Activated naive CD8-positive, alpha-beta T cell treated with anti-CD3 and anti-CD28 coated beads, Interleukin-2, amount 10 ng/mL, durations not matched to agents 7 days and 5 days (primary cell): ENCODE results near the gene RPS6KA2. TPM values are rescaled to one million over a fixed set of nuclear protein-coding genes. Genes with fewer than 3 reads are reported as not detected.

Experiments
- ATAC-seq: fragments of 150-1000 bp; cut with Tn5 transposase; one replicate; pipeline ENCODE4 v1.10.0; 2021; ENCODE audit warnings: low read depth, moderate library complexity
- POLR2A ChIA-PET: fragments of 350-600 bp; sonication (Branson Sonifier 250); formaldehyde crosslinking; loops from one replicate; lab custom pipeline; 2021; ENCODE audit warnings: antibody characterized with exemption; lab: Charles Lee
- DNase-seq: peaks from one replicate; pipeline ENCODE4 v3.0.0; 2021
- H3K27ac Mint-ChIP-seq: one replicate; pipeline ENCODE4 v1.8.0; 2022; ENCODE audit warnings: mild to moderate bottlenecking, mixed read lengths
- H3K27me3 Mint-ChIP-seq: one replicate; pipeline ENCODE4 v1.8.0; 2022; ENCODE audit warnings: mild to moderate bottlenecking, moderate library complexity, mixed read lengths
- H3K36me3 Mint-ChIP-seq: one replicate; pipeline ENCODE4 v1.8.0; 2021; ENCODE audit warnings: mild to moderate bottlenecking, mixed read lengths
- H3K4me1 Mint-ChIP-seq: one replicate; pipeline ENCODE4 v1.8.0; 2021; ENCODE audit warnings: mixed read lengths
- H3K4me3 Mint-ChIP-seq: one replicate; pipeline ENCODE4 v1.8.0; 2022; ENCODE audit warnings: mild to moderate bottlenecking, moderate library complexity, mixed read lengths
- H3K9me3 Mint-ChIP-seq: one replicate; pipeline ENCODE4 v1.8.0; 2021; ENCODE audit warnings: mixed read lengths
- total RNA-seq, 2 experiments: library from RNA; stranded (reverse); gene quantifications; one replicate each; pipeline ENCODE4 v1.2.3, GENCODE V29; 2021

The RPS6KA2 gene
- total RNA-seq, 2 experiments from 2014 or later = 3.8 to 5.7 TPM

DNA sequence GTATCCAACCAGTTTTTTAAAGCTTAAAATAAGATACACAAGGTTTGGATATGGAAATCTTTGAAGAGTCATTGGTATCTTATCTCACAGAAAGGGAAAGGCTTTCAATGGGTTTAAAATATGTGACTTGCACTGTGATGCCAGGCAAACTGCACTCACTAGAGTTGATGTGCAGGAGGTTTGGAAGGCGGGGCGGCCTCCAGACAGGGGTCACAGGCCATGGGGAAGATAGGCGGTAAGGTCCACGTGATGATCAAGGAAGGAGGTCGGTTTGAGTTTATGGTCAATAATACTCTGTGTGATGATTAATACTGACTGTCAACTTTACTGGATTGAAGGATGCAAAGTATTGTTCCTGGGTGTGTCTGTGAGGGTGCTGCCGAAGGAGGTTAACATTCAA is 31.1 kb downstream of the RPS6KA2 start:
- DNase-seq (no peak), ATAC-seq (no peak)
- Mint-ChIP-seq H3K36me3 (no peaks in the 10 kb centered on the region), H3K27ac (no peak overlapping the region), H3K4me3 (no peak overlapping the region), H3K9me3 (no peaks in the 10 kb centered on the region), H3K27me3 (no peaks in the 10 kb centered on the region), H3K4me1 (no peaks in the 10 kb centered on the region)
- POLR2A ChIA-PET = no interaction called here

DNA sequence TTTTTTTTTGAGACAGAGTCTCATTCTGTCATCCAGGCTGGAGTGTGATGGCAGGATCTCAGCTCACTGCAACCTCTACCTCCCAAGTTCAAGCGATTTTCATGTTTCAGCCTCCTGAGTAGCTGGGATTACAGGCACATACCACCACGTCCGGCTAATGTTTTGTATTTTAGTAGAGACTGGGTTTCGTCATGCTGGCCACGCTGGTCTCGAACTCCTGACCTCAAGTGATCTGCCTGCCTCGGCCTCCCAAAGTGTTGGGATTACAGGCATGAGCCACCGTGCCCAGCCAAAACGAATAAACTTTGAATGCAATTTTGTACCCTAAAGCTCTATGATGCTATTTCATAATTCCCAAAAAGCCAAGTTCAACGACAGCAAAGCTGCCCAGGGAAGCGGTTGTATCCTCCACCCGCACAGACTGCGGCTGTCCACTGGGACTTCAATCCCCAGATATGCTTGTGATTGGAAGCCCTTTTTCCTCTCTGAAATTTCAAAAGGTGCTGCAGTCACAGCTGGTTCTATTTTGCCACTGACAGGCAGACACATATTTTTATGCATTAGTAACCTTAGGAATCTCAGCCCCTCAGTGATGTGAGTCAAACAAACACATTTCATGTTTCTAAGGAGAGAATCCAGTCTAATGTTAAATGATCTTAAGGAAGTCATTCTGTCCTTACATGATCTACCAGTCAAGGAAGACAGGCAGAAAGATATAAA is 31.8 kb downstream of the RPS6KA2 start:
- H3K4me1 Mint-ChIP-seq = no peaks in the 10 kb centered on the region
- no peak for DNase-seq
- no peaks in the 10 kb centered on the region for H3K9me3 Mint-ChIP-seq

DNA sequence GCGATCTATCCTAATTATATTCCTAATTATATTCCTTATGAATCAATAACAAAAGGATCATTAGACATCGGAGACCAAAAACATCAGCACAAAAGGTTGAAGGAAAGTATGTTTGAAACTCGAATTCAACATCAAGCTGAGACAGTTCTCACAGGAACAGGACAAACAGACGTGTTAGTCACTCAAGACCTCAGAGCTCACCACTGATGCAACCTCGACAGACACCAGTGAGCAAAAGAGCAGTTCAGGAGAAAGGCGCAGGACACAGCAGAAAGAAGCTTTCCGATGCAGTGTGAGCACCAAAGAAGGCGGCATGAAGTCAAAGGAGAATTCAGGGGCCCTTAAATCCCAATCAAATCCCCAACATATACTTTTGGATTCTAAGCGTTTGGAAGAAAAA is 34.2 kb downstream of the RPS6KA2 start:
- Mint-ChIP-seq H3K27ac (no peak overlapping the region), H3K27me3 (no peaks in the 10 kb centered on the region), H3K4me1 (peaks cover 8% of the 10 kb centered on the region), H3K9me3 (no peaks in the 10 kb centered on the region), H3K4me3 (no peak overlapping the region), H3K36me3 (no peaks in the 10 kb centered on the region)
- DNase-seq = no peak
- no peak for ATAC-seq
- POLR2A ChIA-PET = no interaction called here

More for the DNA sequence above, 31.8 kb downstream of the RPS6KA2 start:
- Mint-ChIP-seq H3K27ac (no peak overlapping the region), H3K27me3 (no peaks in the 10 kb centered on the region), H3K4me3 (no peak overlapping the region), H3K36me3 (no peaks in the 10 kb centered on the region)
- POLR2A ChIA-PET = no interaction called here
- no peak for ATAC-seq

DNA sequence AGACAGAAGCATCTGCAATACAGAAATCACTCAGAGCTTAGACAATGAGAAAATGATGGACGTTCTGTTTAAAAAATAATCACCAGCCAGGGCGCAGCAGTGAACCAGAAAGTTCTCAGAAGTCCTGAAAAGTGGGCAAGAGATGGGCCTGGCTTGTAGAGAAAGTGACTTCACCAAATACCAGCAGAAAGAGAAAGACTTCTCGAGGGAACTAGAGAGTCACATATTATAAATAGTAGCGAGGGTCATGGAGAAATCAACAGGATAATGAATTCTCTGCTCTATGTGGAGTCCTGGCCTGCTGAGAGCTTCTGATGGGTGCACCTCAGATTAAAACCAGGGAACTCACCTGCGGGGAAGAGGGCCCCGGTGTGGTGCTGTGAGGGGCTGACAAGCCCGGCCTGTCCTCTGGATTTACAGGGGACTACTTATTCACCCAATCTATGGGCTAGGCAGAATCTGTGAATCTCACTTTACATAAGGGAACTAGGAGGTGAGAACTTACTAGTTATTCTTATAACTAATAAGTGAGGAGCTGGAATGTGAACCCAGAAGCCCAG is 35.0 kb downstream of the RPS6KA2 start:
- ATAC-seq = no peak
- no peaks in the 10 kb centered on the region for H3K9me3 Mint-ChIP-seq
- H3K36me3 Mint-ChIP-seq = no peaks in the 10 kb centered on the region
- H3K27me3 Mint-ChIP-seq = no peaks in the 10 kb centered on the region
- no peak overlapping the region for H3K27ac Mint-ChIP-seq
- H3K4me1 Mint-ChIP-seq = peaks cover 9% of the 10 kb centered on the region
- POLR2A ChIA-PET = no interaction called here
- no peak for DNase-seq
- H3K4me3 Mint-ChIP-seq = no peak overlapping the region

DNA sequence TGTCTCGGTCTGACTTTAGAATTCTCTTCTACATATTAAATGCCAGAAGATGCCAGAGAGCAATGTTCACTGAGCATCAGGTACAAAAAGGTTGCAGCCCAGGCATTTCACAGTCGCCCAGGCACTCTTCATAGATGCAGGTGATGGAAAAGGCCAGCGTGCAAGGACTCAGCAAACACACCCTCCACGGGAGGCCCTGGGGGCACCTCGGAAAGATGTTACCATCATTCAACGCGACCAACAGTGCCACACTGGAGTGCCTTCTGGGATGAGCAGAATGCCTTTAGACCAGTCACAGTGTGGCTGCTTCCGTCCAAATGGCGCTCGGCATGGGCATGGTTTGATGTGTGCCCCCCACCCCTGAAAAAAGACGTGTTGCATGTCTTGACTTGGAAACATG is 36.0 kb downstream of the RPS6KA2 start:
- Mint-ChIP-seq H3K9me3 (no peaks in the 10 kb centered on the region), H3K36me3 (no peaks in the 10 kb centered on the region), H3K4me1 (peaks cover 9% of the 10 kb centered on the region), H3K27ac (no peak overlapping the region), H3K4me3 (no peak overlapping the region), H3K27me3 (no peaks in the 10 kb centered on the region)
- no peak for DNase-seq
- POLR2A ChIA-PET = no interaction called here
- no peak for ATAC-seq

DNA sequence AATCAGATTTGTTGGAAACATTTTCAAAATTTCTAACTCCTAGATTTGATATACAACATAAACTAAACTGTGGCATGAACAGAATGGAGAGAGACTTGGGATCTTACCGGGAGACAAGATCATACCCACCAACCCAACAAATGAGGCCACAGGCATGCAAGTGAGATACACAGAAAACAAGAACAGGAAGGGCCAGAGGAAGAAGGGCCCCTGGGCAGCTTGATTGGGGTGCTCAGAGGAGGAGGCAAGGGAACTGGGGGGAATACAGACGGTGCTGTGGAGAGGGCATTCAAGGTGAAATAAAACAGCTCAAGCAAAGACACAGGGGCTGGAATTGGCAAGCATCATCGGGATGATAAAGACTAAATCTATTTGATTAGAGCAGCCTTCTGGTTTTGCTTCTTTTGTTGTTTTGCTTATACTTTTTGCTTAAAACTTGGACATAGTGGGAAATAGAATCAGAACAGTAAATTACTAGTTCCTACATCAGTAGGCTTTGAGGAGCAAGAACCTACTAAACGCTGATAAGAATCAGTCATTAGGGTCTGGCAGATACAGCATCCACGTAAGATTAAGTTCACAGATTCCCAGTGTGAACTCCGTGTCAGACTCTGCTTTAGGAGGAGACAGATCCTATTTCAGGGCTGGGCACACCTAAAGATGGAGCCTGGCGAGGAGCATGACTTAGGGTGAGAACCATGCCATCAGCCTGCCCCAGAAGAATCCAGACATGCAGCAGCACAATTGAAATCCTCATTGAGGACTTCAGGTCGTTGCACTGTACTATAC is 37.1 kb downstream of the RPS6KA2 start:
- no peak for DNase-seq
- Mint-ChIP-seq H3K36me3 (no peaks in the 10 kb centered on the region), H3K9me3 (no peaks in the 10 kb centered on the region), H3K27me3 (no peaks in the 10 kb centered on the region), H3K27ac (no peak overlapping the region), H3K4me3 (no peak overlapping the region), H3K4me1 (peaks cover 9% of the 10 kb centered on the region)
- no peak for ATAC-seq
- POLR2A ChIA-PET = no interaction called here

DNA sequence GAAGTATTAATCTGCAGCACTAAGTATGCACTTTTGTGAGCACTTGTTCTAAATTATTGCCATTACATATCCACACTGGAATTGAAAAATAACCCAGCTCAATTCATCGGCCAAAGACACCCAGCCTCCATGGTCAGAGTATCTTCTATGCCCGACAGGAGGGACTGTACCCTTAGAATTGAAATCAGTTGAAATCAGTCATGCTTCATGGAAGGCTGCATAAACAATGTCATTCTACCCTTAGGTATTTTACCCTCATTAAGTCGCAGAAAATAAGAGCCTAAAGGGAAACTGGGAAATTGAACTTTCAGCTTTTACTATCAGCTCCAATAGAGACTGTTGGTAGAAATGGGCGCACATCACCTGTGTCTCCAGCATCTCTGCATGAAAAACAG is 37.7 kb downstream of the RPS6KA2 start:
- DNase-seq (no peak), ATAC-seq (no peak)
- POLR2A ChIA-PET = no interaction called here
- Mint-ChIP-seq H3K4me1 (peaks cover 9% of the 10 kb centered on the region), H3K9me3 (no peaks in the 10 kb centered on the region), H3K4me3 (no peak overlapping the region), H3K27me3 (no peaks in the 10 kb centered on the region), H3K27ac (no peak overlapping the region), H3K36me3 (no peaks in the 10 kb centered on the region)

DNA sequence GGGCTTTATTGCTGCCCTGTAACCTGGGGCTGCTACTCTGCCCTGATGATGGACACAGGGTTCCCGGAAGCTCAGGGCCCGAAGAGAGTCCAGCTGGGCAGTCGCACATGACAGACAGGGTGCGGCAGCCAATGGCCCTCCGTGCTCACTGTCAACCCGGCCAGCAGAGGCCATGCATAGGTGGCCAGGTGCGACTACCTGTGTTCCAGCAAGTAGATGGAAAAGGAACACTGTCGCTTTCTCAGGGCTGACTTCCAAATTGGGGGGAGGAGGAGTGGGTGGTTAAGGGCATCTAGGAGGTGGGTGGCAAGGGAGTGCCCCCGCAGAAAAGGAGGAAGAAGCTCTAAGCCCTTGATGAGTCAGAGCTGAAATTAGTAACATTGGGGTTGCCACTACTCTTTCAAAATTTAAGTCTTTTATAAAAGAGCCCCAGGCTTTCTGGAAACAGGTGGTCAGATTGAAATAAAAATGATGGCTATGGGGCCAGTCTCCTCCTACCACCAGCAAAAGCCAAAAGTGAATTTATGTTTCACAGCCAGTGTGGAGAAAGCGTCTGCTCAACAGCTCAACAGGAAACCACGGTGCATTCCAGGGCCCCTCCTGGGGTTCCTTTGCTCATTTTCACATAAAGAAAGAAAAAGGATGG is 38.2 kb downstream of the RPS6KA2 start:
- Mint-ChIP-seq H3K9me3 (no peaks in the 10 kb centered on the region), H3K36me3 (no peaks in the 10 kb centered on the region), H3K27me3 (no peaks in the 10 kb centered on the region), H3K4me3 (no peak overlapping the region), H3K4me1 (peaks cover 9% of the 10 kb centered on the region), H3K27ac (no peak overlapping the region)
- DNase-seq = no peak
- no peak for ATAC-seq
- POLR2A ChIA-PET = no interaction called here

DNA sequence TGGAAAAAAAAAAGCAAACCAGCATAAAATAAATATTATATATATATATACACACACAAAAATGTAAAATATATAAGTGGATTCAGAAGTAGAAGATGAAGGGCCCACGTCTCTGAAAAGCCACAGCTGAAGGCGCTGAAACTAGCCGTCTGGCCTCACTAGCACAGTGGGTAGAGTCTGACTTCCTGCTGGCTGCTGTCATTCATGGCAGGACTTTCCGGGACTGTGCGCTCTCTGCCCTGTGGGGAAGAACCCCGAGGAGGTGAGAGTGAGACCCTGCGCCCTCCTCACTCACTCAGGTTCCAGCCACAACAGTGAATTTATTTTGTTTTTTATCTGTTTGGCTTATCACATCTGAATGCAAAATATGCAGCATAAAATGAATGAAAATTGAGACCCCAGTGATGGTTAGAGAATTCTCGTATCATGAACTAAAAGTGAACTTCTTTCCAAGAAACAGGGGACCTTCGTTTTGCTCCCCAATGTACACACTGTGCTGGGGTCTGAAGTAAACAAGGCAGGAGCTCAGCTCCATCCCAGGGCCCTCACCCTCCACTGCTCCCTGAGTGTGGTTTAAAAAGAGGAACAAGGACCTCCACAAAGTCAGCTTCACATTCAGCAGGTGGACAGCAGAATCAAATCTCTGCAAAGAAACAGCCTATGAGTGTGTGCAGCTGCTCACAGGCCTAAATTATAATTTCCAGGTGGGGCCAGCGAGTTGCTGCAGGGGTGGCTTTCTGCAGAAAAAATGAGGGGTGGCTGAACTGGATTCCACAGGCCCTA is 39.2 kb downstream of the RPS6KA2 start:
- no peak overlapping the region for H3K27ac Mint-ChIP-seq
- H3K27me3 Mint-ChIP-seq = no peaks in the 10 kb centered on the region
- H3K4me1 Mint-ChIP-seq = peaks cover 9% of the 10 kb centered on the region
- POLR2A ChIA-PET = no interaction called here
- H3K9me3 Mint-ChIP-seq = no peaks in the 10 kb centered on the region
- no peak for ATAC-seq
- no peak overlapping the region for H3K4me3 Mint-ChIP-seq
- DNase-seq = no peak
- no peaks in the 10 kb centered on the region for H3K36me3 Mint-ChIP-seq

DNA sequence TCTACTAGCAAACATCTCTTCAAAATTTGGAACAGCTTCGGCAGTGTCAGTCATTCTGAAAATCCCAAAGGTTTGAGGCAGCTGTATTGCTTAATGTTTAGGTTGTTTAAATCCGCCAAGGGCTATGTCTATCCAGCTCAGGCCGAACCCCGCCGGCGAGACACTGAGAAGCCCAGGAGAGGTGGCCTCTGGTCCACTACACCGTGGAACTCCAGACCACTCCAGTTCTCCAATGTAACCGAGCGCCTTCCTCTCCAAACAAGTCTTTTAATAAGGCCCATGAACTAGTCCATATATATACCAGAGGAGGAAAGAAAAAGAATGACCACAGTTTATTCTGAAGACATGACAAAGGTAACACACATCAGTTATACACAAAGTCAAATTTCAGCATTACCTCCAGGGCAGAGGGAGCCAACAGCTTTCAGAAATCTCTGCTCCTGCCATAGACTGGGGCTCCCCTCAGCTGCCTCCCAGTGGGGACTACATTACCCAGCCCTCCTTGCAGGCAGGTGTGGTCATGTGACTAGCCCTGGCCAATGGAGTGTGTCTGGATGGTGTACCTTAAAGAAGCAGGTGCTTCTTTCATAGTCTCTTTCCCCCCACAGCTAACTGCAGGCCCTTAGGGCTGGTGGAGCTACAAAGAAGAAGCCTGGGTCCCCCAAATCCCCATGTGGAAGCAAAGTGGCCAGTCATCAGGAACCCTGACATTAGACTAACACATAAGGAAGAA is 40.5 kb downstream of the RPS6KA2 start, which contains the start of gene RAMACL:
Gene RAMACL (minus strand): TSS at position 255 of the 733 bp plus-strand sequence. CDS start 201 bp downstream, at position 54.
- Mint-ChIP-seq H3K4me3 (no peak within 1 kb of the TSS), H3K27me3 (no peaks in the 10 kb centered on the region), H3K4me1 (peaks cover 9% of the 10 kb centered on the region), H3K36me3 (no peaks in the 10 kb centered on the region), H3K9me3 (no peaks in the 10 kb centered on the region), H3K27ac (no peak within 1 kb of the TSS)
- ATAC-seq (peak; percentile 92), DNase-seq (no peak)
- POLR2A ChIA-PET = no interaction called here

DNA sequence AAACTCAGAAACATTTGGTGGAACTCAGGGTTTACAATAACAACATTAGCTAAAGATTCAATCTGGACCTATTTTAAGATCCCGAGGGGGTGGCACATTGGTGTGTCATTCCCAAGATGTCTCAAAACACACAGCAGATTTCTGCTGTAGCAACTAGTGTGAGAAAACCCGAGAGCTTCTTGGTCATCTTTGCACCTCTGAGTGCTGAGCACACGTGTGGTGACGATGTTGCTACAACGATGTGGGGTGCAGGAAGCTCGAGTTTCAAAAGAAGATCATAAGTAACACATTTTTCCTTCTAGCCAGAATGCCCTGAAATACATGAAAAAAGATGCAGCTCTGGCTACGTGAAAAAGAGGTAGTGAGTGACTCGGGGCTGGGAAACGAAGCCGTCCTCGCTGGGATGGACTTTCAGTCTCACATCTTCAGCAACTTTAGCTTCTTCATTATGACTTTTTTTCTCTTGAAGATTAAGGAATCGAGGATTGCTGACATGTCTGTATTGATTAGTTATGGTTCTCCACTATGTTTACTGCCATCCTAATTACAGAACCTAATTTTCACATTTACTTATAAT is 42.1 kb downstream of the RPS6KA2 start:
- no peaks in the 10 kb centered on the region for H3K9me3 Mint-ChIP-seq
- ATAC-seq = no peak
- no peak overlapping the region for H3K4me3 Mint-ChIP-seq
- H3K4me1 Mint-ChIP-seq = peaks cover 9% of the 10 kb centered on the region
- no peaks in the 10 kb centered on the region for H3K27me3 Mint-ChIP-seq
- DNase-seq = no peak
- H3K36me3 Mint-ChIP-seq = no peaks in the 10 kb centered on the region
- H3K27ac Mint-ChIP-seq = no peak overlapping the region
- POLR2A ChIA-PET = no interaction called here

DNA sequence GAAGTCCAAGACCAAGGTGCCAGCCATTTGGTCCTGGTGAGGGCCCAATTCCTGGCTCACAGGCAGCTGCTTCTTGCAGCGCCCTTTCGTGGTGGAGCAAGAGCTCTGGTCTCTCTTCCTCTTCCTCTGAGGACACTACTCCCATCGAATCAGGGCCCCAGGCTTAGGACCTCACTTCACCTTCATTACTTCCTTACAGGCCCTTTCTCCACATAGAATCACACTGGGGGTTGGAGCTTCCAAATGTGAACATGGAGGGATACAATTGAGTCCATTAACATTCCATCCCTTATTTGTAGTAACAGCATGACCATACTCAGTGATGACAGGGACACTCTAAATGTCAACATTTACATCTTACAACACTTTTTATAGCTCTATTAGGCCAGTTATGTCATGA is 42.9 kb downstream of the RPS6KA2 start:
- H3K4me3 Mint-ChIP-seq = no peak overlapping the region
- no peaks in the 10 kb centered on the region for H3K9me3 Mint-ChIP-seq
- ATAC-seq (no peak), DNase-seq (no peak)
- H3K27me3 Mint-ChIP-seq = no peaks in the 10 kb centered on the region
- H3K4me1 Mint-ChIP-seq = peaks cover 7% of the 10 kb centered on the region
- no peaks in the 10 kb centered on the region for H3K36me3 Mint-ChIP-seq
- H3K27ac Mint-ChIP-seq = no peak overlapping the region
- POLR2A ChIA-PET = no interaction called here
